ENCODE data around the gene HAPSTR1. TPM values are rescaled to one million over a fixed set of nuclear protein-coding genes. Genes with fewer than 3 reads are reported as not detected.

The HAPSTR1 gene
- total and polyA plus RNA-seq, 2 of the 4 experiments (the other 2 are of a cell fraction): 22.2 to 56.5 TPM

- Histone ChIP-seq H2BK5ac (ENCODE audit: low read depth, low read length, poor library complexity, severe bottlenecking) (peak overlapping the region; percentile 12), H2BK20ac (ENCODE audit: low read depth, low read length) (no peak overlapping the region), H2BK120ac (ENCODE audit: low read depth, low read length) (no peak overlapping the region), H3K4me3 (ENCODE audit: insufficient read depth, low read depth, low read length) (peak overlapping the region; percentile 93), H3K4ac (ENCODE audit: low read depth, low read length) (no peak overlapping the region), H3K18ac (ENCODE audit: low read depth, low read length) (no peak overlapping the region), H4K5ac (ENCODE audit: low read depth, low read length) (no peak overlapping the region), H2AK5ac (ENCODE audit: low read depth, low read length) (0 out of 2 replicates have a peak overlapping the region, but pooled peaks have one; percentile 7), H4K20me1 (ENCODE audit: insufficient read depth, low read length) (peaks cover 68% of the 10 kb centered on the region), H3K9ac (ENCODE audit: low read depth, low read length) (peak overlapping the region; percentile 63; the same call in 1 of the 2 replicates), H3K27ac (ENCODE audit: insufficient read depth, low read length) (no peak overlapping the region), H3K56ac (ENCODE audit: extremely low read depth, insufficient read depth, low read length) (0 out of 2 replicates have a peak overlapping the region, but pooled peaks have one; percentile 10), H3K36me3 (ENCODE audit: control insufficient read depth, insufficient read depth, low read length) (peaks cover 28% of the 10 kb centered on the region), H2BK15ac (ENCODE audit: low read depth, low read length) (no peak overlapping the region), H2AFZ (replicated peaks; ENCODE audit: low read length, poor library complexity) (no peak overlapping the region), H3K79me1 (ENCODE audit: low read depth in 1 of 2, low read length in 2 of 2) (peaks cover 0 to 27% of the 10 kb centered on the region in 2 experiments; a peak in 2 of 4 replicates), H3K4me1 (ENCODE audit: control insufficient read depth, insufficient read depth, low read length) (peaks cover 9% of the 10 kb centered on the region), H4K8ac (ENCODE audit: low read depth in 2 of 2, low read length in 2 of 2) (no peak overlapping the region), H3K27me3 (ENCODE audit: control insufficient read depth, insufficient read depth, low read length) (no peaks in the 10 kb centered on the region), H4K91ac (ENCODE audit: insufficient read depth, low read depth, low read length) (no peak overlapping the region), H3K9me1 (ENCODE audit: insufficient read depth, low read length) (peaks cover 22% of the 10 kb centered on the region), H3K23ac (ENCODE audit: low read depth, low read length) (peak overlapping the region; percentile 93), H2AK9ac (replicated peaks; ENCODE audit: low read depth, low read length, poor library complexity) (no peak overlapping the region), H3K9me3 (ENCODE audit: control insufficient read depth, insufficient read depth, low read length) (no peaks in the 10 kb centered on the region), H3K14ac (replicated peaks; ENCODE audit: low read depth, low read length) (peak overlapping the region; percentile 67), H3K4me2 (ENCODE audit: low read depth, low read length) (peak overlapping the region; percentile 95)
- ChIA-PET POLR2A (ENCODE audit: unreplicated experiment) (interaction anchor here (1.3 kb wide), 1 partner anchor 8 kb away, joined by 3 read pairs; no protein-coding TSS in a partner anchor), CTCF (no interaction called here)
- dilution Hi-C loops (cut with HindIII; ENCODE audit: low sequenced_read_pairs, unreplicated experiment) (no loop called here), intact Hi-C loops (cut with micrococcal nuclease) (loop anchor here (5.0 to 10.0 kb wide), 3 partner anchors 62 to 189 kb away; partner anchors contain the start of gene USP7), in situ Hi-C loops (cut with MboI; ENCODE audit: low sequenced_read_pairs) (loop anchor here (10.0 kb wide), 1 partner anchor 129 kb away; the partner anchor contains the start of gene USP7)
- no peak for DNase-seq
- no peak for ATAC-seq (ENCODE audit: low read depth)
- TF ChIP-seq ELK1 (IDR thresholded peaks at IDR 0.05; ENCODE audit: borderline replicate concordance, low read depth, low read length): no peak
- TF ChIP-seq POLR2A (IDR thresholded peaks at IDR 0.05; ENCODE audit: low read depth, low read length): no peak
- no peak for TF ChIP-seq CHD1 (IDR thresholded peaks at IDR 0.05; ENCODE audit: low read depth, low read length)
- WGBS, 2 experiments (ENCODE audit: extremely low coverage in 2 of 2, insufficient read length in 1 of 2): 89% methylated on average over 2 of the region's 8 CpGs; no CpG with 5 or more reads in 1 of the 2 experiments
- no TSS peak for BruUV-seq (replicated peaks)
Measured at GRCh38 chr16:9094011-9094846, 2.8 kb downstream of the HAPSTR1 start.

Data from IMR-90 (cell line).